HUES48 (cell line): Measurements from ENCODE around the gene MBD6.
"Not testable (repeated sequence)": the region's sequence is repeated elsewhere in the genome, so short reads cannot be mapped to it uniquely, and the experiment has no call there.

ENCODE experiments used
- H3K27ac ChIP-seq: one replicate; pipeline ENCODE4 v1.7.0; 2013; ENCODE audit warnings: low read depth, low read length, inconsistent platforms
- H3K27me3 ChIP-seq: 2 replicates; pipeline ENCODE4 v1.6.1; 2013; ENCODE audit warnings: mild to moderate bottlenecking, low read length; ENCODE audit not compliant: control insufficient read depth, insufficient read depth
- H3K36me3 ChIP-seq: 2 replicates; pipeline ENCODE4 v1.6.1; 2013; ENCODE audit warnings: low read length; ENCODE audit not compliant: control insufficient read depth, insufficient read depth
- H3K4me1 ChIP-seq: 2 replicates; pipeline ENCODE4 v1.6.1; 2013; ENCODE audit warnings: mild to moderate bottlenecking, low read length; ENCODE audit not compliant: control insufficient read depth, insufficient read depth
- H3K4me3 ChIP-seq: 2 replicates; pipeline ENCODE4 v1.5.1; 2013; ENCODE audit warnings: mild to moderate bottlenecking, low read depth, low read length
- H3K9ac ChIP-seq: 2 replicates; pipeline ENCODE4 v1.6.1; 2013; ENCODE audit warnings: mild to moderate bottlenecking, low read depth, low read length, moderate library complexity
- H3K9me3 ChIP-seq: 2 replicates; pipeline ENCODE4 v1.6.1; 2013; ENCODE audit warnings: low read length; ENCODE audit not compliant: control insufficient read depth, insufficient read depth

MBD6 gene

GRCh38 chr12:57491393-57492280 is 31.0 kb upstream of the MBD6 start:
- Histone ChIP-seq H3K27me3 (no peaks in the 10 kb centered on the region), H3K27ac (no peak overlapping the region), H3K9me3 (peaks cover 5% of the 10 kb centered on the region; the same call in 1 of the 2 replicates), H3K9ac (no peak overlapping the region), H3K4me3 (no peak overlapping the region), H3K4me1 (peaks cover 5% of the 10 kb centered on the region; the same call in 1 of the 2 replicates), H3K36me3 (peaks cover 57% of the 10 kb centered on the region)

- not testable (repeated sequence) for H3K27ac ChIP-seq, H3K9me3 ChIP-seq, H3K4me3 ChIP-seq, H3K27me3 ChIP-seq, H3K9ac ChIP-seq, H3K4me1 ChIP-seq
- peaks cover 73% of the 10 kb centered on the region for H3K36me3 ChIP-seq
These were observed 27.4 kb upstream of the MBD6 start for GRCh38 chr12:57495051-57495701.

- Histone ChIP-seq H3K27me3 (no peaks in the 10 kb centered on the region), H3K9me3 (peaks cover 5% of the 10 kb centered on the region; the same call in 1 of the 2 replicates), H3K27ac (no peak overlapping the region), H3K4me3 (no peak overlapping the region), H3K4me1 (no peaks in the 10 kb centered on the region), H3K9ac (no peak overlapping the region), H3K36me3 (peaks cover 73% of the 10 kb centered on the region)
These were observed 25.8 kb upstream of the MBD6 start for GRCh38 chr12:57496822-57497221.

- Histone ChIP-seq H3K27ac (no peak overlapping the region), H3K4me1 (no peaks in the 10 kb centered on the region), H3K27me3 (no peaks in the 10 kb centered on the region), H3K4me3 (no peak overlapping the region), H3K36me3 (peaks cover 74% of the 10 kb centered on the region), H3K9me3 (peaks cover 5% of the 10 kb centered on the region; the same call in 1 of the 2 replicates), H3K9ac (no peak overlapping the region)
These were observed 25.1 kb upstream of the MBD6 start for GRCh38 chr12:57497223-57498131.

DNA sequence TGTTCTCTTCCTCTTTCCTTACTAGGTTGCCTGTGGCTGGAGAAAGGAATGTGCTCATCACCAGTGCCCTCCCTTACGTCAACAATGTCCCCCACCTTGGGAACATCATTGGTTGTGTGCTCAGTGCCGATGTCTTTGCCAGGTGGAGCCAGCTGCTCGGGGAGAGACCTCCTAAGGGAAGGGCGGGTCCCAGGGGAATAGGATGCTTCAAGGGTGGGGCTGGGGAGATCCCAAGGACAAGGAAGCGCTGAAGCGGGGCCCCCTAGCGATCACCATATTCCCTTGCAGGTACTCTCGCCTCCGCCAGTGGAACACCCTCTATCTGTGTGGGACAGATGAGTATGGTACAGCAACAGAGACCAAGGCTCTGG is 24.5 kb upstream of the MBD6 start:
- peaks cover 73% of the 10 kb centered on the region for H3K36me3 ChIP-seq
- no peaks in the 10 kb centered on the region for H3K4me1 ChIP-seq
- no peak overlapping the region for H3K4me3 ChIP-seq
- no peaks in the 10 kb centered on the region for H3K9me3 ChIP-seq
- no peak overlapping the region for H3K27ac ChIP-seq
- H3K27me3 ChIP-seq, result no peaks in the 10 kb centered on the region
- H3K9ac ChIP-seq, result no peak overlapping the region

DNA sequence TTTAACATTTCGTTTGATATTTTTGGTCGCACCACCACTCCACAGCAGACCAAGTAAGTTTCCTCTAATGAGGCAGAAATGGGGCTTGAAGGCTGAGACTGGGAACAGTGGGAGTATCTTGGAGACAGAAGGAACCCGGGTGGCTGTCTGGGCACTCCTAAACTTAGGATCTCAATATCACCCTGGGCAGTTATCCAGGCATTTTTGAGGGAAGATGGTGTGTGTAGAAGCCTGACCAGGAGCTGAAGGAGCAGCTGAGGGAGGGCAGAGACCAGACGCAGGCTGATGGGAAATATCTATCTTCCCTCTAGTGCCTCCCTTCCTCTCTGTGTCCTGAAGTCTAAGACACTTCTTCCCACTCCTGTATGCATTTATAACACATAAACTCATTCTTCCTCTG is 24.1 kb upstream of the MBD6 start:
- Histone ChIP-seq H3K36me3 (peaks cover 76% of the 10 kb centered on the region), H3K9me3 (no peaks in the 10 kb centered on the region), H3K27me3 (no peaks in the 10 kb centered on the region), H3K4me3 (no peak overlapping the region), H3K4me1 (no peaks in the 10 kb centered on the region), H3K9ac (no peak overlapping the region), H3K27ac (no peak overlapping the region)

- Histone ChIP-seq H3K27me3 (no peaks in the 10 kb centered on the region), H3K9me3 (no peaks in the 10 kb centered on the region), H3K36me3 (peaks cover 89% of the 10 kb centered on the region), H3K4me1 (no peaks in the 10 kb centered on the region), H3K27ac (no peak overlapping the region), H3K4me3 (no peak overlapping the region), H3K9ac (no peak overlapping the region)
These were observed 22.4 kb upstream of the MBD6 start for GRCh38 chr12:57500213-57500612.

- H3K9ac ChIP-seq, H3K4me1 ChIP-seq, H3K4me3 ChIP-seq, H3K27ac ChIP-seq, H3K27me3 ChIP-seq, H3K9me3 ChIP-seq: not testable (repeated sequence)
- H3K36me3 ChIP-seq, result peaks cover 84% of the 10 kb centered on the region
These were observed 20.2 kb upstream of the MBD6 start for GRCh38 chr12:57502311-57502969.

DNA sequence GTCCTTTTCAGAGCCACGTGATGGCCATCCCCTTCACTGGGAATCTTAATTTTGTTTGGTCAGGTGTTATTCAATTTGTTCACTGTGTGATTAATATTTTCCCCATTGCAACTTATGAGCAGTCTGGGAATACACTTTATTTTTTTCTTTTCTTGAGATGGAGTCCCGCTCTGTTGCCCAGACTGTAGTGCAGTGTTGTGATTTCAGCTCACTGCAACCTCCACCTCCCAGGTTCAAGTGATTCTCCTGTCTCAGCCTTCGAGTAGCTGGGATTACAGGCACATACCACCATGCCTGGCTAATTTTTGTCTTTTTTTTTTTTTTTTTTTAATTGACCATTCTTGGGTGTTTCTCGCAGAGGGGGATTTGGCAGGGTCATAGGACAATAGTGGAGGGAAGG is 16.1 kb upstream of the MBD6 start:
- not testable (repeated sequence) for H3K9me3 ChIP-seq, H3K4me3 ChIP-seq, H3K9ac ChIP-seq, H3K4me1 ChIP-seq, H3K27ac ChIP-seq, H3K27me3 ChIP-seq
- H3K36me3 ChIP-seq, result peaks cover 79% of the 10 kb centered on the region

GRCh38 chr12:57507796-57508195 is 14.8 kb upstream of the MBD6 start:
- H3K27me3 ChIP-seq, H3K27ac ChIP-seq, H3K4me1 ChIP-seq, H3K9ac ChIP-seq, H3K4me3 ChIP-seq, H3K9me3 ChIP-seq: not testable (repeated sequence)
- peaks cover 81% of the 10 kb centered on the region for H3K36me3 ChIP-seq
